GM12872 (cell line): Measurements from ENCODE around the gene EGFL7.

Experiments
- TF ChIP-seq, protein P1 (sequence below): IDR thresholded peaks from 3 replicates; pipeline ENCODE4 v1.5.1; 2011; ENCODE audit warnings: low read depth, mild to moderate bottlenecking, low read length, moderate library complexity; ENCODE audit not compliant: insufficient read depth

The EGFL7 gene

DNA sequence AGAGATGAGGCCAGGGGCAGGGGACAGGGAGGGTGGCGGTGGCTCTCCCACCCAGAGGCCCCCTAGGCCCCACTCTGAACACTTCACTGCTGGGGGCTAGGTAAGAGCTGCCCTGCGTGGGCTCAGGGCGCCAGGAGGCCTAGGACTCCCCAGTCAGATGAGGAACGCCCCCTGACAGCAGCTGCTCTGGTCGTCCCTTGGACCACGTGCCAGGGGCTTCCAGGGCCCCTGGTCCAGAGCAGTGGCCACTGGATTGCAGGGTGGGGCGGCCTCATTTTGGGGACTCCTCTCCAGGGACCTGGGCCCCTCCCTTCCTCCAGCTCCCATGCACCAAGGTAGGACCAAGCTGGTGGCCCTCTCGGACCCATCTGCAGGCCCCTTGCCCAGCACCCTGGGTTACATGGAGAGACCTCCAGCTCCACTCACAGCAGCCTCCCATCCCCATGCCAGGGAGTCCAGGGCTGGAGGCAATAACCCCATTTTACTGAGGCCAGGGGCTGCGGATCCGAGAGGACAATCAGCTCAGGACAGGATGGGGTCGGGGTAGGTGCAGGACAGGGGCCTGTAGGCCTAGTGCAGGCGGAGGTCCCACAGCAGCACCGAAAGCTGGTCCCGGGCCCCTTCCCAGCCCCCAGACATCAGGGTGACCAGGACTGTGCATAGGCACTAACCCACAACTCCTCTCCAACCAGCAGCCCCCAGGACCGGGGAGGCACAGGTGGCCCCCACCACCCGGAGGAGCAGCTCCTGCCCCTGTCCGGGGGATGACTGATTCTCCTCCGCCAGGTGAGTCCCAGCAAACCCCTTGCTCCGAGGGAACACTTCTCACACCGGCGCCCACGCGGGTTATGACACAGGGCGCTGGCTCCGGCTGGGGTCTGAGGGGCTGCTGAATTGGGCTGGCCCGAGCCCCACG, 1.5 kb downstream of the EGFL7 start:
- TF ChIP-seq, protein P1, sequence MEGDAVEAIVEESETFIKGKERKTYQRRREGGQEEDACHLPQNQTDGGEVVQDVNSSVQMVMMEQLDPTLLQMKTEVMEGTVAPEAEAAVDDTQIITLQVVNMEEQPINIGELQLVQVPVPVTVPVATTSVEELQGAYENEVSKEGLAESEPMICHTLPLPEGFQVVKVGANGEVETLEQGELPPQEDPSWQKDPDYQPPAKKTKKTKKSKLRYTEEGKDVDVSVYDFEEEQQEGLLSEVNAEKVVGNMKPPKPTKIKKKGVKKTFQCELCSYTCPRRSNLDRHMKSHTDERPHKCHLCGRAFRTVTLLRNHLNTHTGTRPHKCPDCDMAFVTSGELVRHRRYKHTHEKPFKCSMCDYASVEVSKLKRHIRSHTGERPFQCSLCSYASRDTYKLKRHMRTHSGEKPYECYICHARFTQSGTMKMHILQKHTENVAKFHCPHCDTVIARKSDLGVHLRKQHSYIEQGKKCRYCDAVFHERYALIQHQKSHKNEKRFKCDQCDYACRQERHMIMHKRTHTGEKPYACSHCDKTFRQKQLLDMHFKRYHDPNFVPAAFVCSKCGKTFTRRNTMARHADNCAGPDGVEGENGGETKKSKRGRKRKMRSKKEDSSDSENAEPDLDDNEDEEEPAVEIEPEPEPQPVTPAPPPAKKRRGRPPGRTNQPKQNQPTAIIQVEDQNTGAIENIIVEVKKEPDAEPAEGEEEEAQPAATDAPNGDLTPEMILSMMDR, result no peak

DNA sequence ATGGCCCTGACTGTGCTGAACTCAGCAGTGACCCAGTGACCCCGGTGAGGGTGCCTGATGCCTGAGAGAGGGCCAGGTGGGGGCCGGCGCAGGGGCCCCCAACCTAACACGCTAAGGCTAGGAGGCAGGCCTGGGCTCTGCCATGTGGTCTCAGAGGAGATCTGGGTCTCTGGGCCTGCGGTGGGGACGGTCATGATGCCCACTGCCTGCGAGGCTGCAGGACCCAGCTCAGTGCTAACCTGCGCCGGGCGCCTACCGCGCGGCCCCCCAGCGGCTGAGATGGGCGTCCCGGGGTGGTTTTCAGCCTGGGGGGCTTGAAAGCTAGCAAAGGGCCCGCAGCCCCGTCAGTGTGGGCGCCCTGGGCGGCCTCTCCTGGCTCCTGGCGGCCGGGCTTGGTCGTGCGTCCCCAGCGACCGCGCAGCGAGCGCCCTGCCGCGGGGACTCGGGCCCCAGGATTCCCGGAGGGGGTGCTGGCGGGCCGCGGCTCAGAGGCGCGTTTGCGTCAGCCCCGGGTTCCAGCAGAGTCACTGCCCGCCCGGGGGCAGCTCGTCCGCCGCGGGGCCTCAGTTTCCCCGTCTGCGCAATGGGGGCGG, 2.5 kb downstream of the EGFL7 start:
- TF ChIP-seq, protein P1, result peak; percentile 33; the same call in 1 of the 3 replicates

DNA sequence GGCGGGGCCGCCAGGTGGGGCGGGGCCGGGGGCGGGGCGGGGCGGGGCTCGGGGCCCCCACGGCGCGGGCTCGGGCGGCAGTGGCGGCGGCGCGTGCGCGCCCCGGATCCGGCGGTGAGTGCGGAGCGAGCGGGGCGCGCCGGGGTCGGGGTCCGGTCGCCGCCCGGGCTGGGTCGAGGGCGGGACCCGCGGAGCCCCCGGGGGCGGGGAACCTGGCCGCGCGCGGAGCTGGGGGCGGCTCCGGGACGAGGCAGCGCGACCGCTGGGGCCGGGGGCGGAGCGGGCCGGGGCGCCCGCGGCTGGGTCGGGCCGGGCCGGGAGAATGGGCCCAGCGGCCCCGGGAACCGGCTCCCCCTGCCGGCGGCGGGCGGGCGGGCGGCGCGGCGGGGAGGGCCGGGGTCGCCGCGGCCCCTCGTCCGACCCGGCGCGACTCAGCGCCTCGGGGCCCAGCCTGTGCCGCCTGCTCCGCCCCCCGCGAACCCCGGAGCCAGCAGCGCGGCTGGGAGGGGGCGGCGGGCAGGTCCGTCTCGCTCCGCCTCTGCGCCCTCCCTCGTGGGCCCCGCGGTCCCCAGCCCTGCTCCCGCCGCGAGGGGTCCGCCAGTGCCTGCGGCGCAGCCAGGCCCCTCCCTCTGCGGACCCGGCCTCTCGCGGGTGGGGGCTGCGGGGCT, 3.1 kb downstream of the EGFL7 start:
- TF ChIP-seq, protein P1, result no peak

DNA sequence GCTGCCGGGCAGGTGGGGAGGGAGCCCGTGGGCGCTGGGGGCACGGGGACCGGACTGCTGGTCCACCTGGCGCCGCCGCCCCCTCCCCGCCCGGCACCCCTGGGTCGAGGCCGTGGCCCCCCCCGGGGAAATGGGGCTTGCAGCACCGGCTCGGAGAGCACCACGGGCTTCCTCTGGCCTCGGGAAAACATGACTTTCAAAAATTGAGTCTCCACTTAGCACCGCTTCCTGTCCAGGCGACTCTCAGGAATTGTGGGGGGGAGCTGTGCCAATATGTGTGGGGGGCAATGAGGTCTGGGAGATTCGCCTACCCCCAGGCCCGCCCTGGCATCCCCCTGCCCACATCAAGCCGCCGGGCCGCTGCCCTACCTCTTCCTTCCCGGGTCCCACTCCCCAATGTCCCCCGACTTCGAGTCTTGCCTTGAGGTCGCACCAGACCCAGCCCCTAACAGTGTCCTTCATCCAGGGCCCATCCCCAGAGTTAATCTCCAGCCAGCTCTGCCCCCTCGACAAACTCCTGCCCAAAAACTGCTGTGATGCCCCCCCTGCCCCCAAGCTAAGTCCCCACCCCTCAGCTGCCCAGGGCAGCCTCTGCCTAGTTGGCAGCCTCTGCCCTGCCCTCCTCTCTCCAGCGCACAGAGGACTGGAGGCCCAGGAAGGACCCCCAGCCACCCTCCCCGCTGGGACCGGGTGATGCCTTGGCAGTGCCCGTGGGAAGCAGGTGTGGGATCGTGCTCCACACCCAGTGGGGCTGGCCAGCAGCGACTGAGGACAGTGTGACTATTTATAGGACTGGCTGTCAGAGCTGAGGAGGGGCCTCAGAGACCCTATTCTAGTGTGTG, 3.9 kb downstream of the EGFL7 start:
- TF ChIP-seq, protein P1, result no peak

DNA sequence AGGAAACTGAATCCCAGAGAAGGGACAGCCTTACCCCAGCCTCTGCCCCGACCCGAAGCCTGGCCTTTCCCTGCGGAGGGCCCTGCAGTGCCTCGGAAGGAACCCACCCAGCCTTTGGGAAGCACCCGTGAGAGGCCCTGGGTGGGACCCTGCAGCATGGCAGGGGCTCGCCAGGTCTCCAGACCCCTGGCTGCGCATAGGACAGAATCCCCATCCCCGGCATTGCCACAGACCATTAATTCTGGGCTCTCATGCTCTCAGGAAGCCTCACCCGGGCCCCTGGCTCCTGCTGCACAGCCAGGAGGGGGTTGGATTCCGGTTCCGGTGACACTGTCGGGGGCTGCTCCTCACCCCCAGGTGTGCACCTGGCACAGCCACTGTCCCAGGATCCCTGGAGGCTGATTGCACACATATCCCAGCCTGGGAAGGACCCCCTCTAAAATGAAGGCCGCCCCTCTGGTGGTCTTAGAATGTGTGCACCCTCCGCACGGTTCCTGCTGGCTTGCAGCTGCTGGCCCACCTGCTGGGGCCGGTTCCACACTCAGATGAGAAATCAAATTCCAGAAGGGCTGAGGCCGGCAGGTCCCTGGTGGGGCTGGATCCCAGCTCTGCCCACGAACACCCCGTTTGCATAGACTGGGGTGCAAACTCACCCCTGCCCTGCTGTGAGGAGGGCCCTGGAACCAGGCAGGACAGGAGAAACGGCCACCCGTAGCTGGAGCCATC, 4.7 kb downstream of the EGFL7 start:
- TF ChIP-seq, protein P1, result no peak

DNA sequence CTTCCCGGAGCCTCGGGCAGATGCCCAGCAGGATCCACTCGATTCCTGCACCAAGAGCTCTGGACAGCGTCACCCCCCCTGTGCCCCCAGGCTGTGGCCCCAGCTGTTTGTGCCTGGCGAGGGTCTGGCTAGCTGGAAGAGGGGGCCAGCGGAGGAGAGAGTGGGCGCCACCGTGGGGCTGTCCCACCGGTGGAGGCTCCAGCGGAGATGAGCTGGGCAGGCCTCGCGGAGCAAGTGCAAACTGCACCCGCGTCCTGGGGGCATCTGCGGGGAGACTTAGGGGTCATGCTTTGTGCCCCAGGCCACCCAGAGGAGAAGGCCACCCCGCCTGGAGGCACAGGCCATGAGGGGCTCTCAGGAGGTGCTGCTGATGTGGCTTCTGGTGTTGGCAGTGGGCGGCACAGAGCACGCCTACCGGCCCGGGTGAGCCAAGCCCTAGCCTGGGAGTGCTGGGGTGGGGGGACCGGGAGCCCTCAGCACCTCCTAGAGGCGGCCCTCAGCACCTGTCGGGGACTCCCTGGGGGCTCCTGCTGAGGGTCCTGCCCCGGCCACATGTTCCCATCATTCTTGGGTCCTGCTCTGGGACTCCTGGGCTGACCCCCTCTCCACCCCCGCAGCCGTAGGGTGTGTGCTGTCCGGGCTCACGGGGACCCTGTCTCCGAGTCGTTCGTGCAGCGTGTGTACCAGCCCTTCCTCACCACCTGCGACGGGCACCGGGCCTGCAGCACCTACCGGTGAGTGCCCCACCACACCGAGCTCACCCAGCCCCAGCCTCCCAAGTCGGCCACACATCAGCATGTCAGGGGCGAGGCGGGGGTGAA, 5.4 kb downstream of the EGFL7 start:
- TF ChIP-seq, protein P1, result 0 out of 3 replicates have a peak, but pooled peaks have one; percentile 7
